Measurements from ENCODE around the gene SPOPL. TPM values are rescaled to one million over a fixed set of nuclear protein-coding genes. Genes with fewer than 3 reads are reported as not detected.

SPOPL gene
- total and polyA plus RNA-seq, 9 of the 15 experiments (the other 6 are each of a cell fraction or from before 2014, with no cell fraction given) = 0.53 to 6.1 (median 4.1) TPM

DNA sequence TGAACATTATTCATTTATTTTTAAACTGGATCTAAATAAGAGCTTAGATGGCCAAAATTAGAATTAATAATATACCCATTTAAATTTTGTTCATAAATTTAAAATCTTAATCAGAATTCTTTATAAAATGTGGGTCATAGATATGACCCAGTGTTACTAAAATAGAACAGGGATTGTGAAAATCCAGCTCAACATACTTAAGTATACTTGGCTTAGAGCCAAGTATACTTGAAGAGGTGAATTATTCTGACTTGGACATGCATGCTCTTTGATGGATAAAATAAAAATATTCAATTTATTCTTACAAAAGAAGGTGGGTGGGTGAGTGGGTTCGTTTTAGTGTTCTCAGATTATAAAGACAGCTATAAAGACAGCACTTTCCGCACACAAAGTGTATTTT, 70.7 kb downstream of the SPOPL start (continued):
- TF ChIP-seq NFIC (IDR thresholded peaks at IDR 0.05) = peak; percentile 94
- peak; percentile 83 for TF ChIP-seq NFIX (CRISPR knock-in tag; IDR thresholded peaks at IDR 0.05; ENCODE audit: low read depth)

DNA sequence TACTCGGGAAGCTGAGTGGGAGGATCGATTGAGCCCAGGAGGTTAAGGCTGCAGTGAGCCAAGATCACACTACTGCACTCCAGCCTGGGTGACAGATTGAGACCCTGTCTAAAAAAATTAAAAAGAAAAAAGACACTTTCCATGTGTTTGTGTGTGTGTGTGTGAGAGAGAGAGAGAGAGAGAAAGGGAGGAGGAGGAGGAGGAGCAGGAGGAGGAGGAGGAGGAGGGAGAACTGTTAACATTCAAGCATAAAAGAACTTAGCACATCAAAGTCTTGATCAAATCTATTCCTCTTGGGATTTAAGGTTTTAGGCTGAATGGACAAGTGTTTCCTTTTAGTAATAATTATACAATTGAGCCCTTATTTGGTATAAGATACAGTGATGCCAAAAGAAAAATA, 75.5 kb downstream of the SPOPL start:
- FAIRE-seq = no peak

More for the DNA sequence above, 75.5 kb downstream of the SPOPL start:
- Histone ChIP-seq H3K27ac (ENCODE audit: extremely low read depth, low read depth, low read length) (no peak overlapping the region), H2AFZ (ENCODE audit: low read depth, low read length) (no peak overlapping the region), H3K4me1 (replicated peaks in 1 of 2; ENCODE audit: control insufficient read depth in 2 of 2, insufficient read depth in 2 of 2, low read length in 2 of 2) (no peaks in the 10 kb centered on the region), H4K20me1 (replicated peaks; ENCODE audit: control insufficient read depth, insufficient read depth, low read length) (no peaks in the 10 kb centered on the region), H3K27me3 (ENCODE audit: control insufficient read depth in 2 of 2, insufficient read depth in 2 of 2, low read length in 2 of 2) (no peaks in the 10 kb centered on the region), H3K9me1 (ENCODE audit: control insufficient read depth, insufficient read depth, low read length) (no peaks in the 10 kb centered on the region), H3K9ac (ENCODE audit: insufficient read depth in 1 of 2, low read depth in 2 of 2, low read length in 2 of 2) (no peak overlapping the region), H3K36me3 (ENCODE audit: control insufficient read depth, insufficient read depth, low read length) (no peaks in the 10 kb centered on the region), H3K79me2 (ENCODE audit: control insufficient read depth, insufficient read depth, low read length) (no peaks in the 10 kb centered on the region), H3K9me3 (replicated peaks; ENCODE audit: control insufficient read depth, insufficient read depth, low read depth, low read length) (no peaks in the 10 kb centered on the region), H3K4me3 (no peak overlapping the region), H3K4me2 (ENCODE audit: insufficient read depth, low read length) (no peak overlapping the region)
- TF ChIP-seq XRCC3 (IDR thresholded peaks at IDR 0.05) = no peak
- TF ChIP-seq ZNF212 (CRISPR knock-in tag; IDR thresholded peaks at IDR 0.05) = no peak
- TF ChIP-seq ZNF263 (CRISPR knock-in tag; IDR thresholded peaks at IDR 0.05; ENCODE audit: borderline replicate concordance) = peak; percentile 73
- no peak for TF ChIP-seq STAT6 (CRISPR knock-in tag; IDR thresholded peaks at IDR 0.05)
- 71% methylated on average over 2 of the region's 2 CpGs for WGBS (ENCODE audit: insufficient coverage, low coverage, missing lambda C conversion rate)
- BruUV-seq (replicated peaks) = no TSS peak
- POLR2A ChIA-PET = no interaction called here
- ATAC-seq (no peak), DNase-seq (ENCODE audit: extremely low read depth in 1 of 4, low spot score in 3 of 4) (no peak)
- in situ Hi-C loops (cut with MboI) (no loop called here), intact Hi-C loops (cut with micrococcal nuclease) (no loop called here)
- CTCF ChIA-PET (ENCODE audit: low intra/inter-chr PET ratio) = no interaction called here
